HG03060 (cell line): ENCODE measurements around the gene TMC7.

Experiments used
- ATAC-seq: cut with Tn5 transposase; IDR thresholded peaks from one replicate; pipeline ENCODE4 v1.9.1; 2021; ENCODE audit warnings: low read depth, moderate number of reproducible peaks; ENCODE audit not compliant: unreplicated experiment

The TMC7 gene

DNA sequence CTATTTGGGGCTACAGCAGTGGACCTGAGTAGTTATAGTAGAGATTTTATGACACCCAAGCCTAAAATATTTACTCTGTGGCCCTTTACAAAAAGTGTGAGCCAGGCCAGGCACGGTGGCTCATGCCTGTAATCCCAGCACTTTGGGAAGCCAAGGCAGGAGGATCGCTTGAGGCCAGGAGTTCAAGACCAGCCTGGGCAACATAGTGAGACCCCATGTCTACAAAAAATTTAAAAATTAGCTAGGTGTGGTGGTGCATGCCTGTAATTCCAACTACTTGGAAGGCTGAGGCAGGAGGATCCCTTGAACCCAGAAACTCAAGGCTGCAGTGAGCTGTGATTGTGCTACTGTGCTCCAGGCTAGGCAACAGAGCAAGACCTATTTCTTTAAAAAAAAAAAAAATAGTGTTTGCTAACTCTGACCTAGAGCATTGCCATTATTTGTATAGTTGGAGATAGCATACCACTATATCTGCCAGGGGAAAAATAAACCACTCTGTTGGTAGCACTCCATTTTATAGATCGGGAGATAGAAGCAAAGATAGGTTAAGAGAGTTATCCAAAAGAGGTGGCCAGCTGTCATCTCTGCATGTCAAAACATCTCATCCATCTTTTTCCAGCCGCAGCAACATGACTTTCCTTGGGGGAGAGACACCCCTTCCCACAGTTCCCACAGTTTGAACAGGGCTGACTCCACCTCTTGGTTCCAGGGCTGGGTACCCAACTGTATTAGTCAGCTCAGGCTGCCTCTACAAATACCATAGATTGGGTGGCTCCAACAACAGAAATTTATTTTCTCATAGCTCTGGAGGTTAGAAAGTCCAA is 127.0 kb downstream of the TMC7 start:
- ATAC-seq, result no peak

DNA sequence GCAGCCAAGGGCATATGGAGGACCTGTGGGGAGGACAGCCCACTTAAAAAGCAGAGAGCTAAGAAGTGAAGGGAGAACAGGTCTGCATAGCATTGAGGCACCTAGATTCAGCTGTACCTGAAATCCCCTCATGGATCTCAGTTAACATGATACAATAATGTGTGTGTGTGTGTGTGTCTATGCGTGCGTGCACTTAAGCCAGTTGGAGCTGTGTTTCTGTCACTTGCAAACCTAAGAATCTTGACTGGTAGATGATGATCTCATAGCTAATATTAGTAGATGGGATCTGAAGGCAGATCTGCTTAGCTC is 128.3 kb downstream of the TMC7 start:
- no peak for ATAC-seq
